PC-9 (cell line): ENCODE results near the gene CNOT3. TPM values are rescaled to one million over a fixed set of nuclear protein-coding genes. Genes with fewer than 3 reads are reported as not detected.
"Not testable (repeated sequence)": the region's sequence is repeated elsewhere in the genome, so short reads cannot be mapped to it uniquely, and the experiment has no call there.

ENCODE experiments used
- BruUV-seq: library from RNA; stranded (reverse); fragments of 400-500 nt; replicated peaks from 2 replicates; lab custom pipeline; 2021; lab: Mats Ljungman, UMichigan
- CTCF ChIA-PET: fragments of 300-600 bp; sonication (Branson Sonifier 250); formaldehyde crosslinking; loops from one replicate; lab custom pipeline; 2022; ENCODE audit warnings: antibody characterized with exemption; lab: Charles Lee
- POLR2A ChIA-PET: fragments of 300-600 bp; sonication (Branson Sonifier 250); formaldehyde crosslinking; loops from one replicate; lab custom pipeline; 2022; ENCODE audit warnings: antibody characterized with exemption; ENCODE audit not compliant: unreplicated experiment; lab: Charles Lee
- DNase-seq, 2 experiments: peaks; one replicate each; pipeline versions ENCODE4 v3.0.0 to v3.0.0-alpha.2; 2015 to 2022; ENCODE audit warnings: mixed read lengths in 1 of 2
- H2AFZ ChIP-seq: fragments of 200-600 bp; sonication (generic); 2 replicates; pipeline ENCODE4 v1.8.1; 2017; ENCODE audit warnings: antibody characterized with exemption
- H3F3A ChIP-seq: fragments of 200-600 bp; sonication (generic); 2 replicates; pipeline ENCODE4 v1.8.1; 2017; ENCODE audit warnings: antibody characterized with exemption, mild to moderate bottlenecking, low read depth; ENCODE audit not compliant: insufficient read depth
- H3K27ac ChIP-seq: fragments of 200-600 bp; sonication (generic); 2 replicates; pipeline ENCODE4 v1.6.1; 2016; ENCODE audit warnings: mixed run types
- H3K27me3 ChIP-seq: fragments of 200-600 bp; sonication (generic); 2 replicates; pipeline ENCODE4 v1.6.1; 2016; ENCODE audit warnings: low read depth, mixed run types; ENCODE audit not compliant: insufficient read depth
- H3K36me3 ChIP-seq: fragments of 200-600 bp; sonication (generic); 2 replicates; pipeline ENCODE4 v1.6.1; 2016; ENCODE audit warnings: low read depth, mixed run types
- H3K4me1 ChIP-seq: fragments of 200-600 bp; sonication (generic); replicated peaks from 2 replicates; pipeline ENCODE4 v1.6.1; 2016; ENCODE audit warnings: mixed run types; ENCODE audit not compliant: insufficient read depth
- H3K4me2 ChIP-seq: fragments of 200-600 bp; sonication (generic); 2 replicates; pipeline ENCODE4 v1.6.1; 2017; ENCODE audit warnings: mixed run types
- H3K4me3 ChIP-seq: fragments of 200-600 bp; sonication (generic); 2 replicates; pipeline ENCODE4 v1.6.1; 2016; ENCODE audit warnings: mixed run types
- H3K79me2 ChIP-seq: fragments of 200-600 bp; sonication (generic); 2 replicates; pipeline ENCODE4 v1.6.1; 2017; ENCODE audit warnings: low read depth, mixed run types
- H3K9me2 ChIP-seq: fragments of 200-600 bp; sonication (generic); 2 replicates; pipeline ENCODE4 v1.8.1; 2017; ENCODE audit warnings: mild to moderate bottlenecking; ENCODE audit not compliant: insufficient read depth
- H3K9me3 ChIP-seq: fragments of 200-600 bp; sonication (generic); 2 replicates; pipeline ENCODE4 v1.8.1; 2016; ENCODE audit warnings: low read depth; ENCODE audit not compliant: insufficient read depth
- H4K20me1 ChIP-seq: fragments of 200-600 bp; sonication (generic); 2 replicates; pipeline ENCODE4 v1.8.1; 2017; ENCODE audit not compliant: insufficient read depth
- CTCF ChIP-seq: fragments of 200-600 bp; sonication (generic); conservative IDR thresholded peaks from 2 replicates; pipeline ENCODE4 v1.6.1; 2017; ENCODE audit warnings: mixed run types, antibody characterized with exemption, mild to moderate bottlenecking, moderate library complexity
- EZH2 ChIP-seq: fragments of 200-600 bp; sonication (generic); IDR thresholded peaks from 2 replicates; pipeline ENCODE4 v1.8.0; 2017; ENCODE audit warnings: antibody characterized with exemption, low read depth
- intact Hi-C: fragments of 100-400 bp; cut with micrococcal nuclease; formaldehyde crosslinking; loops from one replicate; pipeline ENCODE4 v1.10.0; 2022; ENCODE audit not compliant: unreplicated experiment
- total RNA-seq: library from RNA; stranded (reverse); gene quantifications from 2 replicates; pipeline ENCODE4 v1.2.3, GENCODE V29; 2021

The CNOT3 gene
- total RNA-seq, 1 experiment from 2014 or later, result 89.1 TPM

- TF ChIP-seq CTCF, result peak; percentile 83
- TF ChIP-seq EZH2, result no peak
- ChIA-PET CTCF (interaction anchor here (1.0 kb wide), 1 partner anchor 18 kb away, joined by 5 read pairs; no protein-coding TSS in a partner anchor), POLR2A (interaction anchor here (0.6 kb wide), 1 partner anchor 31 kb away, joined by 8 read pairs; no protein-coding TSS in a partner anchor)
- no peaks in the 10 kb centered on the region for H3K27me3 ChIP-seq
- H4K20me1 ChIP-seq, result peaks cover 20% of the 10 kb centered on the region
- DNase-seq, result peak; percentile 69 to 91
- H3K4me1 ChIP-seq, result peaks cover 9% of the 10 kb centered on the region; the same call in 1 of the 2 replicates
- H3K79me2 ChIP-seq, result peaks cover 6% of the 10 kb centered on the region
- H3K9me2 ChIP-seq, result no peaks in the 10 kb centered on the region
- peaks cover 35% of the 10 kb centered on the region; the same call in 1 of the 2 replicates for H3F3A ChIP-seq
- intact Hi-C loops, result loop anchor here (10.0 kb wide), 1 partner anchor 296 kb away; the partner anchor contains the start of gene LENG9
- H3K36me3 ChIP-seq, result no peaks in the 10 kb centered on the region
- H2AFZ ChIP-seq, result no peak overlapping the region
- H3K4me2 ChIP-seq, result peak overlapping the region; percentile 45; the same call in 1 of the 2 replicates
- no peak overlapping the region for H3K4me3 ChIP-seq
- no peaks in the 10 kb centered on the region for H3K9me3 ChIP-seq
- no peak overlapping the region for H3K27ac ChIP-seq
- BruUV-seq, result no TSS peak
Observed at GRCh38 chr19:54168174-54168917, 30.8 kb downstream of the CNOT3 start.

- H3K9me2 ChIP-seq, result no peaks in the 10 kb centered on the region
- H4K20me1 ChIP-seq, result peaks cover 20% of the 10 kb centered on the region
- no peaks in the 10 kb centered on the region for H3K36me3 ChIP-seq
- H3K4me2 ChIP-seq, result no peak overlapping the region
- peaks cover 14% of the 10 kb centered on the region; the same call in 1 of the 2 replicates for H3K4me1 ChIP-seq
- no peak overlapping the region for H3K4me3 ChIP-seq
- no peak for TF ChIP-seq CTCF
- H3K79me2 ChIP-seq, result peaks cover 6% of the 10 kb centered on the region
- peaks cover 43% of the 10 kb centered on the region; the same call in 1 of the 2 replicates for H3F3A ChIP-seq
- no TSS peak for BruUV-seq
- ChIA-PET CTCF (interaction anchor here (0.7 to 1.0 kb wide), 2 partner anchors 11 to 19 kb away, joined by 3 to 5 read pairs; no protein-coding TSS in a partner anchor), POLR2A (interaction anchor here (0.6 kb wide), 1 partner anchor 1477 kb away, joined by 12 read pairs; no protein-coding TSS in a partner anchor)
- H3K27me3 ChIP-seq, result no peaks in the 10 kb centered on the region
- intact Hi-C loops, result loop anchor here (10.0 kb wide), 1 partner anchor 296 kb away; the partner anchor contains the start of gene LENG9
- no peak for DNase-seq
- no peak overlapping the region for H2AFZ ChIP-seq
- no peaks in the 10 kb centered on the region for H3K9me3 ChIP-seq
- no peak overlapping the region for H3K27ac ChIP-seq
Observed at GRCh38 chr19:54169149-54169740, 31.7 kb downstream of the CNOT3 start.

GRCh38 chr19:54171736-54172431, 34.3 kb downstream of the CNOT3 start:
- TF ChIP-seq CTCF, result peak; percentile 40; the same call in 1 of the 2 replicates
- not testable (repeated sequence) for H3K27me3 ChIP-seq, BruUV-seq, H3K9me2 ChIP-seq, H3K36me3 ChIP-seq, H3K79me2 ChIP-seq, H2AFZ ChIP-seq, H3K9me3 ChIP-seq
- Histone ChIP-seq H3K27ac (peak overlapping the region; percentile 5; the same call in 1 of the 2 replicates), H4K20me1 (peaks cover 29% of the 10 kb centered on the region), H3K4me1 (peaks cover 14% of the 10 kb centered on the region; the same call in 1 of the 2 replicates), H3K4me2 (peak overlapping the region; percentile 78), H3K4me3 (peak overlapping the region; percentile 77), H3F3A (peaks cover 53% of the 10 kb centered on the region; the same call in 1 of the 2 replicates)
- peak in 1 of 2 experiments; percentile 71 for DNase-seq
- intact Hi-C loops, result loop anchor here (1.0 kb wide), 2 partner anchors 10 to 59 kb away; no protein-coding TSS in a partner anchor
- ChIA-PET CTCF (interaction anchor here (0.5 to 1.5 kb wide), 5 partner anchors 8 to 1038 kb away, joined by 3 to 10 read pairs (median 4); no protein-coding TSS in a partner anchor), POLR2A (interaction anchor here (1.1 to 3.3 kb wide), 2 partner anchors 13 to 17 kb away, joined by 4 to 50 read pairs; partner anchors contain the start of genes LENG1 and MBOAT7)
